H1 (cell line): ENCODE measurements around the gene WNT3A. TPM values are rescaled to one million over a fixed set of nuclear protein-coding genes. Genes with fewer than 3 reads are reported as not detected.

Experiments used
- POLR2AphosphoS5 ChIP-seq: IDR thresholded peaks from 2 replicates; pipeline ENCODE4 v1.6.1; 2011; ENCODE audit warnings: low read depth, low read length
- RAD21 ChIP-seq, 2 experiments: IDR thresholded peaks in 1 of 2; conservative IDR thresholded peaks in 1 of 2; 2 replicates each; pipeline ENCODE4 v1.6.1; 2011; ENCODE audit warnings: low read depth in 2 of 2, low read length in 2 of 2, improper control_type of control experiment in 1 of 2, inconsistent platforms in 1 of 2, mild to moderate bottlenecking in 1 of 2, moderate library complexity in 1 of 2
- SIRT6 ChIP-seq: IDR thresholded peaks from one replicate; pipeline ENCODE4 v1.7.1; 2012; ENCODE audit warnings: low read length, inconsistent platforms
- polyA plus RNA-seq, 7 experiments: library from polyadenylated mRNA; depleted of rRNA in 3 of 7; stranded (reverse) in 5 of 7; unstranded in 2 of 7; fragments of >200 nt in 5 of 7; fragments of 200-250 nt in 2 of 7; gene quantifications; 1 replicate in 5 of 7; 2 replicates in 1 of 7; 4 replicates in 1 of 7; pipeline versions ENCODE4 v1.2.1 to v1.2.3, GENCODE V29; 2011 to 2013; ENCODE audit warnings: missing spikeins in 2 of 7, mixed read lengths in 2 of 7
- total RNA-seq: library from RNA; stranded (reverse); fragmentation: NEBNext Ultra II Directional; extraction: Animal tissue kit (Norgen Biotek cat#: 25700); gene quantifications from 2 replicates; pipeline ENCODE4 v1.2.1, GENCODE V29; 2021
- TF ChIP-seq, protein P1 (sequence below): IDR thresholded peaks from 2 replicates; pipeline ENCODE4 v1.6.1; 2011; ENCODE audit warnings: low read length, improper control_type of control experiment

WNT3A gene
- total and polyA plus RNA-seq, 2 of the 8 experiments (the other 6 are each of a cell fraction or from before 2014, with no cell fraction given): 0.08 to 0.19 TPM

DNA sequence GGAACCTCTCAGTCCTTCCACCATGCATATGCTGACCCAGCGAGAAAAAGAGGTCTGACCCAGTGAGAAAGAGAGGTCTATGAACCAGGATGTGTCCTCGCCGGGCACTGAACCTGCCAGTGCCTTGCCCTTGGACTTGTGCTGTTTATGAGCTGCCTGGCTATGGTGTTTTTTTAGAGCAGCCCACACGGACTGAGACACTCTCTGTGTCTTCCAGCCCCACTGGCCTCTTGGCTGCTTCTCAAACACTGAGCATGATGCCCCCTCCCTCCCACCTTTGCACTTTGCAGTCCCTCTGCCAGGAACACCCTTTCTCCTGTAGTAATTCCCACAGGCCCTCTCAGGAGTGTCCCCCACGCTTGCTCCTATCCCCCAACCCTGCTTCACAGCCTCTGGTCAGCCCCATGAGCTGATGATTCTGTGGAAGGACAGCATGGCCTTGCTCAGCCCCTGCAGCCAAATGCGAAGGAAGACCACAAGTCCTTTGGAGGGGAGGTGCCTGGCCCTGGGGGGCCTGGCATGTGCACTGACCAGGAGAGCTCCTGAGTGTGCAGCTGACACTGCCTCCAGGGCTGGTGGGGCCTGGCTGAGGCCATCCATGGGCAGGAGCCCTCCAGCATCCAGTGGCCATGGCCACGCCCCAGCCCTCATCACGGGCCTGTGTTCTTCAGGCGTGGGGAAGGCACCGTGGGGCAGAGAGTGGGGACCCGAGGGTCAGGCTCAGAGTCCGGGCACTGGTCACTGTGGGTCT lies 23.8 kb downstream of the WNT3A start (continued):
- no peak for TF ChIP-seq RAD21 (IDR thresholded peaks at IDR 0.05 in 1 of 2, conservative IDR thresholded peaks at IDR 0.05 in 1 of 2; ENCODE audit: low read depth in 2 of 2, low read length in 2 of 2)
- no peak for TF ChIP-seq SIRT6
- no peak for TF ChIP-seq POLR2AphosphoS5
- TF ChIP-seq, protein P1, sequence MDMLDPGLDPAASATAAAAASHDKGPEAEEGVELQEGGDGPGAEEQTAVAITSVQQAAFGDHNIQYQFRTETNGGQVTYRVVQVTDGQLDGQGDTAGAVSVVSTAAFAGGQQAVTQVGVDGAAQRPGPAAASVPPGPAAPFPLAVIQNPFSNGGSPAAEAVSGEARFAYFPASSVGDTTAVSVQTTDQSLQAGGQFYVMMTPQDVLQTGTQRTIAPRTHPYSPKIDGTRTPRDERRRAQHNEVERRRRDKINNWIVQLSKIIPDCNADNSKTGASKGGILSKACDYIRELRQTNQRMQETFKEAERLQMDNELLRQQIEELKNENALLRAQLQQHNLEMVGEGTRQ: no peak
